HG02981 (cell line): ENCODE results near the gene MS4A4A.

Source experiments
- ATAC-seq: cut with Tn5 transposase; IDR thresholded peaks from one replicate; pipeline ENCODE4 v1.9.1; 2021; ENCODE audit warnings: mild to moderate bottlenecking, moderate library complexity; ENCODE audit not compliant: unreplicated experiment

The MS4A4A gene

GRCh38 chr11:60347084-60347797 is 66.8 kb downstream of the MS4A4A start:
- ATAC-seq: no peak

DNA sequence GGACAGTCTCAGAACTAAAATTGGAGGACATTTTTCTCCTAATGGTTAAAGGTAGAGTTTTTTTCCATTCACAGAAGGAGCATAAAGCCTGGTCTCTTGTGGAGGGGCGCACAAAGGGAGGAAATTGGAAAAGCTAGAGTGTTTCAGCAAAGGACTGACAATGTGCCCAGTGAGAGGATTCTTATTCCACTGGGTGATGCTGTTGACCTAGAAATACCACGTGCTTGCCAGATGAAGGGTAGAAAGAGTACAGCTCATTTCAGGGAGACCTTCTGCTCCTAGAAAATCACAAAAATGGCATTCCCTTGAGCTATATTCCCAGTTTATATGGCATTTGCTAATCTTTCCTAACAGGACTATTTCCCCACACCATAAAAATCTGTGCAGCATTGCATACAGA is 67.7 kb downstream of the MS4A4A start:
- ATAC-seq: no peak

DNA sequence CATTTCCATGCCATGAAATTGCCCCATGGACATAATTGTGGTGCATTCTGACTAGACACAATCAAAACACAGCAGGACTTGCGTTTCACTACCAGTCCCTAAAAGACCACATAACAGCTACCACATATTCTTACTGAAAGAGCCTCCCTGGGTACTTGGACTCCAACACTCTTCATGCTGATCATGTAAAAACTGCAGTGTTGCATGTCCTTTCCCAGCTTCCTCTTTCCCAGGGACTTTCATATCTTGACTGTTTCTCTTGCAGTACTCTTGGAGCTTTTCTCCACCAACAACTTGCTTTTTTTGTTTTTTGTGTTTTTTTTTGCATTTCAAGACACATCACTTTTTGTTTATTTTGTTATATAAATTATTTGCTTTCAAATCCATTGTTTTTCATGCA is 69.5 kb downstream of the MS4A4A start:
- ATAC-seq: no peak

DNA sequence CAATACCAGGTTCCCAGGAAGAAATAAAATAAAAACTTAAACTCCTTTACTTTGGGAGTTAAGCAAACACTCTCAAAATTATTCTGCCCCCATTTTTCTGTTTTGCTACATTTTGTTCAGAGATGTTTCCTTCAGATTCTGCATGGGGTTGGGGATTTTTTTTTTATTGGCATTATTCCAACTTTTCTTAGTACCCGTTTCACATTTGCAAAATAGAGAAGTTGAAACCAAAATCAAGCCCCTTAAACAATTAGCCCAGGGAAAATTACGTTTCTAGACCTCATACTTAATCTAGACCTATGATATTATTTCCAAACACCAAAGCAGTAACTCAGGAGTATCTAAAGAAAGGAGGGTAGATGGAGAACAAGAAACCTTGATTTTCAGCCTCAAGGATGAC is 77.3 kb downstream of the MS4A4A start:
- ATAC-seq: no peak
